OCI-LY7 (cell line): ENCODE data around the gene UGT1A3. TPM values are rescaled to one million over a fixed set of nuclear protein-coding genes. Genes with fewer than 3 reads are reported as not detected.

ENCODE experiments used
- BruUV-seq: library from RNA; stranded (reverse); fragments of 400-500 nt; replicated peaks from 2 replicates; lab custom pipeline; 2021; lab: Mats Ljungman, UMichigan
- CTCF ChIA-PET: fragments of 300-600 bp; sonication (Branson Sonifier 250); formaldehyde crosslinking; loops from one replicate; lab custom pipeline; 2022; ENCODE audit warnings: antibody characterized with exemption; ENCODE audit not compliant: unreplicated experiment; lab: Charles Lee
- POLR2A ChIA-PET: fragments of 300-600 bp; sonication (Branson Sonifier 250); formaldehyde crosslinking; loops from one replicate; lab custom pipeline; 2022; ENCODE audit warnings: antibody characterized with exemption; lab: Charles Lee
- DNase-seq: peaks from one replicate; pipeline ENCODE4 v3.0.0-alpha.2; 2015; ENCODE audit warnings: low spot score
- H2AFZ ChIP-seq: fragments of 200-600 bp; sonication (generic), shearing (Covaris generic); 2 replicates; pipeline ENCODE4 v1.6.1; 2014; ENCODE audit warnings: mild to moderate bottlenecking, antibody characterized with exemption, low read length, moderate library complexity
- H3K27ac ChIP-seq: fragments of 200-600 bp; sonication (generic); 2 replicates; pipeline ENCODE4 v1.5.1; 2014; ENCODE audit warnings: mixed run types, low read depth, mild to moderate bottlenecking, moderate library complexity, low read length, inconsistent platforms; ENCODE audit not compliant: poor library complexity, severe bottlenecking
- H3K36me3 ChIP-seq: fragments of 200-600 bp; sonication (generic); 2 replicates; pipeline ENCODE4 v1.6.1; 2014; ENCODE audit warnings: mild to moderate bottlenecking, antibody characterized with exemption, low read length, moderate library complexity, mixed read lengths; ENCODE audit not compliant: insufficient read depth
- H3K4me1 ChIP-seq: fragments of 200-600 bp; sonication (generic); 2 replicates; pipeline ENCODE4 v1.5.1; 2014; ENCODE audit warnings: mild to moderate bottlenecking, low read length; ENCODE audit not compliant: insufficient read depth, poor library complexity, severe bottlenecking
- H3K4me2 ChIP-seq: fragments of 200-600 bp; sonication (generic); 2 replicates; pipeline ENCODE4 v1.6.1; 2014; ENCODE audit warnings: mild to moderate bottlenecking, low read length
- H3K4me3 ChIP-seq: fragments of 200-600 bp; sonication (generic); 2 replicates; pipeline ENCODE4 v1.5.1; 2014; ENCODE audit warnings: mild to moderate bottlenecking, low read depth, low read length; ENCODE audit not compliant: poor library complexity, severe bottlenecking
- H3K79me2 ChIP-seq: fragments of 200-600 bp; sonication (generic); 2 replicates; pipeline ENCODE4 v1.6.1; 2016; ENCODE audit warnings: low read depth, mild to moderate bottlenecking, low read length, moderate library complexity, mixed read lengths; ENCODE audit not compliant: insufficient read depth
- H3K9me2 ChIP-seq: fragments of 200-600 bp; sonication (generic); 2 replicates; pipeline ENCODE4 v1.6.1; 2016; ENCODE audit warnings: mild to moderate bottlenecking, low read length, mixed read lengths; ENCODE audit not compliant: insufficient read depth
- H3K9me3 ChIP-seq: fragments of 200-600 bp; sonication (generic); 2 replicates; pipeline ENCODE4 v1.6.1; 2014; ENCODE audit warnings: mild to moderate bottlenecking, mixed run types, low read length, mixed read lengths
- H4K20me1 ChIP-seq: fragments of 200-600 bp; sonication (generic); 2 replicates; pipeline ENCODE4 v1.6.1; 2014; ENCODE audit warnings: mild to moderate bottlenecking, antibody characterized with exemption, low read length, moderate library complexity, mixed read lengths; ENCODE audit not compliant: insufficient read depth
- EZH2phosphoT487 ChIP-seq: fragments of 200-600 bp; sonication (generic); IDR thresholded peaks from 2 replicates; pipeline ENCODE4 v1.6.1; 2018; ENCODE audit warnings: low read depth, borderline replicate concordance, mild to moderate bottlenecking, mixed run types, antibody characterized with exemption, low read length, moderate library complexity, mixed read lengths
- intact Hi-C: fragments of 100-400 bp; cut with micrococcal nuclease; formaldehyde crosslinking; loops from one replicate; pipeline ENCODE4 v1.10.0; 2022; ENCODE audit not compliant: unreplicated experiment
- total RNA-seq, 2 experiments: library from RNA; depleted of rRNA in 1 of 2; stranded (reverse); fragments of >200 nt in 1 of 2; shearing (Covaris generic) in 1 of 2; gene quantifications; 2 replicates each; pipeline ENCODE4 v1.2.3, GENCODE V29; 2014 to 2022
- TF ChIP-seq, protein P1 (sequence below): fragments of 200-600 bp; sonication (generic); conservative IDR thresholded peaks from 2 replicates; pipeline ENCODE4 v1.5.1; 2014; ENCODE audit warnings: mild to moderate bottlenecking, antibody characterized with exemption, low read length, moderate library complexity, mixed read lengths

The UGT1A3 gene
- total RNA-seq, 2 experiments from 2014 or later = not detected

DNA sequence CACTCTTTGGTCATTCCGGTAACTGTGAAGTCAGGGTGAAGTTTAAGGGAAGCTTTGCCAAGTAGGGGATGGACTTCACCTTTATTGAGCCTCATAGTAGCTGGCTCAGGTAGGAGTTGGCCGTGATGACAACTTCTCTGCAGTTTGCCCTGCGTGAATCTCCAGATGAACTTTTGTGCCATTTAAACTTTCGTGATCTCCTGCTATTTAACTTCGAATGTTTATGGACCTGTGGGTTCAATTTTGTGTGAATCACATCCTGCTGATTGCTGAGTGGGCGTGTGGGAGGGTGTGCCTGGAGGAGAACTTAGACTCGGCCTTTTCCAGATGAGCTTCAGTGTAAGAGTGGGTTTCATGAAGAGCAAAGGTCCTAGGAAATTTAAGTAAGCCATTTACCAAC is 35.4 kb downstream of the UGT1A3 start:
- intact Hi-C loops = no loop called here
- no peaks in the 10 kb centered on the region for H3K4me1 ChIP-seq
- H4K20me1 ChIP-seq = no peaks in the 10 kb centered on the region
- ChIA-PET CTCF (no interaction called here), POLR2A (no interaction called here)
- no peak overlapping the region for H3K4me2 ChIP-seq
- BruUV-seq = no TSS peak
- no peaks in the 10 kb centered on the region for H3K79me2 ChIP-seq
- H3K27ac ChIP-seq = no peak overlapping the region
- H3K9me3 ChIP-seq = no peaks in the 10 kb centered on the region
- no peak overlapping the region for H3K4me3 ChIP-seq
- no peaks in the 10 kb centered on the region for H3K9me2 ChIP-seq
- TF ChIP-seq, protein P1, sequence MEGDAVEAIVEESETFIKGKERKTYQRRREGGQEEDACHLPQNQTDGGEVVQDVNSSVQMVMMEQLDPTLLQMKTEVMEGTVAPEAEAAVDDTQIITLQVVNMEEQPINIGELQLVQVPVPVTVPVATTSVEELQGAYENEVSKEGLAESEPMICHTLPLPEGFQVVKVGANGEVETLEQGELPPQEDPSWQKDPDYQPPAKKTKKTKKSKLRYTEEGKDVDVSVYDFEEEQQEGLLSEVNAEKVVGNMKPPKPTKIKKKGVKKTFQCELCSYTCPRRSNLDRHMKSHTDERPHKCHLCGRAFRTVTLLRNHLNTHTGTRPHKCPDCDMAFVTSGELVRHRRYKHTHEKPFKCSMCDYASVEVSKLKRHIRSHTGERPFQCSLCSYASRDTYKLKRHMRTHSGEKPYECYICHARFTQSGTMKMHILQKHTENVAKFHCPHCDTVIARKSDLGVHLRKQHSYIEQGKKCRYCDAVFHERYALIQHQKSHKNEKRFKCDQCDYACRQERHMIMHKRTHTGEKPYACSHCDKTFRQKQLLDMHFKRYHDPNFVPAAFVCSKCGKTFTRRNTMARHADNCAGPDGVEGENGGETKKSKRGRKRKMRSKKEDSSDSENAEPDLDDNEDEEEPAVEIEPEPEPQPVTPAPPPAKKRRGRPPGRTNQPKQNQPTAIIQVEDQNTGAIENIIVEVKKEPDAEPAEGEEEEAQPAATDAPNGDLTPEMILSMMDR = no peak
- no peak for TF ChIP-seq EZH2phosphoT487
- DNase-seq = no peak
- no peaks in the 10 kb centered on the region for H3K36me3 ChIP-seq
- no peak overlapping the region for H2AFZ ChIP-seq

DNA sequence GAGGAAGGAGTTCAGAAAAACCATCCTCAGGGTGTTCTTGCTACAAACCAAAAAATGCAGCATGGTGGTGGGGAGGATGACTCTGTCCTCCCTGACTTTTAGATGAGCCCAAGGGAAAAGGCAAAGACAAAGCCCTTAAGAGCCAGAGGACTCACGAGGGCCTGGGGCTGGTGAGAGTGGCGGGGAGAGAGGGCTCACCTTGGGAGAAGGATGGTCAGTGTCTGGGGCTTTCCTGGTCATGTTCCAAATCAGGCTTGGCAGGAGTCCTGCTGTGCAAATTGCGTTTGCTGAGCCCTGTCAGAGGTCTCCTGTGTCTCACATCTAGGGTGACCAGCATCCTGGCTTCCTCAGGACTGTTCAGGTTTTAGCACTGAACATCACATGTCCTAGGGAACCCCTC is 35.9 kb downstream of the UGT1A3 start:
- Histone ChIP-seq H2AFZ (no peak overlapping the region), H3K4me2 (no peak overlapping the region), H3K27ac (no peak overlapping the region), H3K4me3 (no peak overlapping the region), H3K79me2 (no peaks in the 10 kb centered on the region), H3K9me3 (no peaks in the 10 kb centered on the region), H3K4me1 (no peaks in the 10 kb centered on the region), H4K20me1 (no peaks in the 10 kb centered on the region), H3K9me2 (no peaks in the 10 kb centered on the region), H3K36me3 (no peaks in the 10 kb centered on the region)
- CTCF ChIA-PET = no interaction called here
- TF ChIP-seq, protein P1 = no peak
- TF ChIP-seq EZH2phosphoT487 = no peak
- POLR2A ChIA-PET = no interaction called here
- DNase-seq = no peak
- no TSS peak for BruUV-seq
- intact Hi-C loops = no loop called here

DNA sequence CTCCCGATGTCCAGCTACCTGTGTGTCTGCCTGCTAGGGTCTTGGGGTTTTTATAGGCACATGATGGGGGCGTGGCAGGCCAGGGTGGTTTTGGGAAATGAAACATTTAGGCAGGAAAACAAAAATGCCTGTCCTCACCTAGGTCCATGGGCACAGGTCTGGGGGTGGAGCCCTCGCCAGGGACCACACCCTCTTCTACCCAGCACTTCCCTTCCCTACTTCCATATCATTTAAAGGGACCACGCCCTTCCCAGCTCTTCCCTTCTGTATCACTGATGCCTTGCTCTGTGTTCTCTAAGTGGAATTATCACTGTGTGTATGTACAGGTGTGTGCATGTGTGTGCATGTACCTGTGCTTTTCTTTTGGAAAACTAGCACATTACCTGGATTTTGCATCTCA is 37.6 kb downstream of the UGT1A3 start:
- Histone ChIP-seq H3K36me3 (no peaks in the 10 kb centered on the region), H3K4me3 (no peak overlapping the region), H3K9me3 (no peaks in the 10 kb centered on the region), H3K4me1 (no peaks in the 10 kb centered on the region), H4K20me1 (no peaks in the 10 kb centered on the region), H3K4me2 (no peak overlapping the region), H3K9me2 (no peaks in the 10 kb centered on the region), H2AFZ (no peak overlapping the region), H3K27ac (no peak overlapping the region), H3K79me2 (no peaks in the 10 kb centered on the region)
- no peak for DNase-seq
- TF ChIP-seq, protein P1 = no peak
- TF ChIP-seq EZH2phosphoT487 = no peak
- no TSS peak for BruUV-seq
- intact Hi-C loops = no loop called here
- POLR2A ChIA-PET = no interaction called here
- CTCF ChIA-PET = no interaction called here
